OCI-LY1 (cell line): Measurements from ENCODE around the gene SMCP.

Source experiments
- H2AFZ ChIP-seq: fragments of 200-600 bp; sonication (generic), shearing (Covaris generic); 2 replicates; pipeline ENCODE4 v1.6.0; 2014; ENCODE audit warnings: antibody characterized with exemption, mild to moderate bottlenecking, low read length
- H3F3A ChIP-seq: fragments of 200-600 bp; sonication (generic), shearing (Covaris generic); 2 replicates; pipeline ENCODE4 v1.6.0; 2014; ENCODE audit warnings: mild to moderate bottlenecking, antibody characterized with exemption, low read length, moderate library complexity; ENCODE audit not compliant: insufficient read depth
- H3K27ac ChIP-seq: fragments of 200-600 bp; sonication (generic); 2 replicates; pipeline ENCODE4 v1.5.1; 2014; ENCODE audit warnings: low read length, mixed run types, mild to moderate bottlenecking, low read depth; ENCODE audit not compliant: poor library complexity, severe bottlenecking
- H3K27me3 ChIP-seq: fragments of 200-600 bp; sonication (generic); 2 replicates; pipeline ENCODE4 v1.6.0; 2014; ENCODE audit warnings: antibody characterized with exemption, mild to moderate bottlenecking, low read length, moderate library complexity; ENCODE audit not compliant: insufficient read depth
- H3K36me3 ChIP-seq: fragments of 200-600 bp; sonication (generic); 2 replicates; pipeline ENCODE4 v1.6.1; 2014; ENCODE audit warnings: mild to moderate bottlenecking, antibody characterized with exemption, low read length, moderate library complexity, mixed read lengths; ENCODE audit not compliant: insufficient read depth
- H3K4me1 ChIP-seq: fragments of 200-600 bp; sonication (generic); 2 replicates; pipeline ENCODE4 v1.5.1; 2014; ENCODE audit warnings: mild to moderate bottlenecking, low read length, moderate library complexity; ENCODE audit not compliant: insufficient read depth, severe bottlenecking
- H3K4me2 ChIP-seq: fragments of 200-600 bp; sonication (generic), shearing (Covaris generic); 2 replicates; pipeline ENCODE4 v1.6.1; 2014; ENCODE audit warnings: low read length
- H3K4me3 ChIP-seq: fragments of 200-600 bp; sonication (generic); 2 replicates; pipeline ENCODE4 v1.5.1; 2014; ENCODE audit warnings: low read length, low read depth, mild to moderate bottlenecking, mixed read lengths; ENCODE audit not compliant: poor library complexity, severe bottlenecking
- H3K79me2 ChIP-seq: fragments of 200-600 bp; shearing (Covaris generic); 2 replicates; pipeline ENCODE4 v1.6.1; 2016; ENCODE audit warnings: mixed run types, low read length, mixed read lengths; ENCODE audit not compliant: insufficient read depth
- H3K9ac ChIP-seq: fragments of 200-600 bp; sonication (generic), shearing (Covaris generic); 2 replicates; pipeline ENCODE4 v1.6.1; 2014; ENCODE audit warnings: mild to moderate bottlenecking, low read length, mixed read lengths
- H3K9me2 ChIP-seq: fragments of 200-600 bp; sonication (generic), shearing (Covaris generic); 2 replicates; pipeline ENCODE4 v1.6.1; 2014; ENCODE audit warnings: low read depth, mild to moderate bottlenecking, low read length, mixed read lengths
- H3K9me3 ChIP-seq: fragments of 200-600 bp; shearing (Covaris generic); 2 replicates; pipeline ENCODE4 v1.6.1; 2014; ENCODE audit warnings: low read length, mixed read lengths
- H4K20me1 ChIP-seq: fragments of 200-600 bp; sonication (generic), shearing (Covaris generic); 2 replicates; pipeline ENCODE4 v1.6.0; 2016; ENCODE audit warnings: mild to moderate bottlenecking, low read length; ENCODE audit not compliant: insufficient read depth
- EZH2 ChIP-seq: fragments of 200-600 bp; sonication (generic), shearing (Covaris generic); IDR thresholded peaks from 2 replicates; pipeline ENCODE4 v1.8.0; 2017; ENCODE audit warnings: borderline replicate concordance, mixed run types, mild to moderate bottlenecking, antibody characterized with exemption, low read length, moderate library complexity, mixed read lengths
- TF ChIP-seq, protein P1 (sequence below): fragments of 200-600 bp; sonication (generic), shearing (Covaris generic); IDR thresholded peaks from 2 replicates; pipeline ENCODE4 v1.5.1; 2017; ENCODE audit warnings: mild to moderate bottlenecking, antibody characterized with exemption, low read length, moderate library complexity, mixed read lengths

SMCP gene

DNA sequence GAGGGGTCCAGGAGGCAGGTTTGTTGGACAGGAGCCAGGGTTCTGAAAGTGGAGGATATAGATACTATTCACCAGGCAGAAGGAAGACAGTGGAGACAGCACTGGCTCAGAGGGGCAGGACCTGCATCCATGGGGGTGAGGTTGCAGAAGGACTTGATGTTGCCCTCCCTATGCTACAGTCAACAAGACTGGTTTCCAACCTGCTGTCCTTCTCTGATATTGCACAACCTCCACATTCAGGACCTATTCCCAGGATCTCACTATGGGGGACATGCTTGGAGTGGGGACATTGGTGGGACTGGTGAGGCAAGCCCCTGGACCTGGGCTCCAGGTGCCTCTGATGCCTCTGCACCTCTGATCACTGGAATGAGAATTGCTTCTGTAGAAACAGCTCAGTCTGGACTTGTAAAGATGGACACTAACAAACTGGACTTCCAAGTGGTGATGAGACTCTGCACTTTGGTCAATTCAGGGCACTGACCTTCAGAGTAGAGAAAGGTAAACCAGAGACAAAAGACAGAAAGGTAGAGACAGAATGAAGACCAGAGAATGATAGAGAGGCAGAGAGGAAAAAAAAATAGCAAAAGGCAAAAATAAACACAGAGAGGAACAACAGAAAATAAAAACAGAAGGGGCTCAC is 1.6 kb downstream of the SMCP start:
- no peak overlapping the region for H3K27ac ChIP-seq
- TF ChIP-seq EZH2 = no peak
- TF ChIP-seq, protein P1, sequence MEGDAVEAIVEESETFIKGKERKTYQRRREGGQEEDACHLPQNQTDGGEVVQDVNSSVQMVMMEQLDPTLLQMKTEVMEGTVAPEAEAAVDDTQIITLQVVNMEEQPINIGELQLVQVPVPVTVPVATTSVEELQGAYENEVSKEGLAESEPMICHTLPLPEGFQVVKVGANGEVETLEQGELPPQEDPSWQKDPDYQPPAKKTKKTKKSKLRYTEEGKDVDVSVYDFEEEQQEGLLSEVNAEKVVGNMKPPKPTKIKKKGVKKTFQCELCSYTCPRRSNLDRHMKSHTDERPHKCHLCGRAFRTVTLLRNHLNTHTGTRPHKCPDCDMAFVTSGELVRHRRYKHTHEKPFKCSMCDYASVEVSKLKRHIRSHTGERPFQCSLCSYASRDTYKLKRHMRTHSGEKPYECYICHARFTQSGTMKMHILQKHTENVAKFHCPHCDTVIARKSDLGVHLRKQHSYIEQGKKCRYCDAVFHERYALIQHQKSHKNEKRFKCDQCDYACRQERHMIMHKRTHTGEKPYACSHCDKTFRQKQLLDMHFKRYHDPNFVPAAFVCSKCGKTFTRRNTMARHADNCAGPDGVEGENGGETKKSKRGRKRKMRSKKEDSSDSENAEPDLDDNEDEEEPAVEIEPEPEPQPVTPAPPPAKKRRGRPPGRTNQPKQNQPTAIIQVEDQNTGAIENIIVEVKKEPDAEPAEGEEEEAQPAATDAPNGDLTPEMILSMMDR = no peak

DNA sequence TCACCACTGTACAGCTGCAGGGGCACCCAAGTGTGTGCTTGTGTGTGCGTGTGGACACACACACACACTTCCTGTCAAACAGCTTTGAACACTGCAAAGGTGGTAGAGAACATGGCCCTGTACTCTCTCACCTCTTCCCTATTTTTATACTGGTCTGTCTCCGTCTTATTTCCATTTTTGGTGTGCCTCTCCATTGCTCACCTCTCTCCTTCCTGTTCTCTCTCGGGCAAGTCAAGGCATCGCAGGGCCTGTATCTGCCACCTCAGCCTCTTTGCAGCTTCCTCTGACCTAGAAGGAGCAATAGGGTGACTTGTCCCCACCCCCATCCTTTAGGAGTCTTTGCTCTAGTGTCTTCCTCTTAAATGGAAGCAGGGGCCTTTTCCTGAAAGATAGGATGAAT is 2.2 kb downstream of the SMCP start:
- Histone ChIP-seq H3K79me2 (no peaks in the 10 kb centered on the region), H3K4me3 (no peak overlapping the region), H2AFZ (no peak overlapping the region), H3F3A (no peaks in the 10 kb centered on the region), H3K9ac (no peak overlapping the region), H3K27me3 (no peaks in the 10 kb centered on the region), H3K9me3 (no peaks in the 10 kb centered on the region), H3K4me2 (no peak overlapping the region), H3K4me1 (no peaks in the 10 kb centered on the region), H3K9me2 (no peaks in the 10 kb centered on the region), H3K36me3 (no peaks in the 10 kb centered on the region), H3K27ac (no peak overlapping the region), H4K20me1 (no peaks in the 10 kb centered on the region)
- no peak for TF ChIP-seq EZH2
- TF ChIP-seq, protein P1 = no peak

More for the DNA sequence above, 1.6 kb downstream of the SMCP start:
- Histone ChIP-seq H3K4me2 (no peak overlapping the region), H3K4me1 (no peaks in the 10 kb centered on the region), H3K27me3 (no peaks in the 10 kb centered on the region), H3F3A (no peaks in the 10 kb centered on the region), H3K36me3 (no peaks in the 10 kb centered on the region), H4K20me1 (no peaks in the 10 kb centered on the region), H3K79me2 (no peaks in the 10 kb centered on the region), H2AFZ (no peak overlapping the region), H3K4me3 (no peak overlapping the region), H3K9me2 (no peaks in the 10 kb centered on the region), H3K9me3 (no peaks in the 10 kb centered on the region), H3K9ac (no peak overlapping the region)

DNA sequence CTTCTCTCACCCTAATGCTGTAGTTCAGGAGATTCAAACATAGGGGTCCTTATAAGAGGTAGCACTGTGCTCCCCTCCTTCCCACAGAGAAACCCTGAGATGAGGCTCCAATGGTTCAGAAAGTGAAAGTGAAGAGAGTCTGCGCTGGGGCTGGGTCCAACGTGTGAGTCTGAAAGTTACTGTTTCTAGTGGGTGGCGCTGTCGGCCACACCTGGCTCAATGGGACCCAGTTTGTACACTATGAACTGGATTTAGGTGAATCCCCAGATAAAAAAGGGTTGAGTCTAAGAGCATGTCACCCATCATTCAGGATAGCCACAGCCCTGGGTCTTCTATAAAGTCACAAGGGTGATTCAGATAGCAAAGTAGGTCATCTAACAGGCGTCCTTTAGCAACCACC is 2.8 kb downstream of the SMCP start:
- no peaks in the 10 kb centered on the region for H3F3A ChIP-seq
- no peak overlapping the region for H2AFZ ChIP-seq
- no peak overlapping the region for H3K4me3 ChIP-seq
- no peak overlapping the region for H3K27ac ChIP-seq
- TF ChIP-seq, protein P1 = no peak
- TF ChIP-seq EZH2 = no peak
- H3K9me2 ChIP-seq = no peaks in the 10 kb centered on the region
- H3K4me1 ChIP-seq = no peaks in the 10 kb centered on the region
- no peaks in the 10 kb centered on the region for H3K9me3 ChIP-seq
- H3K9ac ChIP-seq = no peak overlapping the region
- no peaks in the 10 kb centered on the region for H3K79me2 ChIP-seq
- no peaks in the 10 kb centered on the region for H4K20me1 ChIP-seq
- H3K27me3 ChIP-seq = no peaks in the 10 kb centered on the region
- H3K36me3 ChIP-seq = no peaks in the 10 kb centered on the region
- no peak overlapping the region for H3K4me2 ChIP-seq
